ENCODE results near the gene P2RX6. TPM values are rescaled to one million over a fixed set of nuclear protein-coding genes. Genes with fewer than 3 reads are reported as not detected.

Gene P2RX6
- total RNA-seq, 1 experiment from 2014 or later: 0.46 TPM

DNA sequence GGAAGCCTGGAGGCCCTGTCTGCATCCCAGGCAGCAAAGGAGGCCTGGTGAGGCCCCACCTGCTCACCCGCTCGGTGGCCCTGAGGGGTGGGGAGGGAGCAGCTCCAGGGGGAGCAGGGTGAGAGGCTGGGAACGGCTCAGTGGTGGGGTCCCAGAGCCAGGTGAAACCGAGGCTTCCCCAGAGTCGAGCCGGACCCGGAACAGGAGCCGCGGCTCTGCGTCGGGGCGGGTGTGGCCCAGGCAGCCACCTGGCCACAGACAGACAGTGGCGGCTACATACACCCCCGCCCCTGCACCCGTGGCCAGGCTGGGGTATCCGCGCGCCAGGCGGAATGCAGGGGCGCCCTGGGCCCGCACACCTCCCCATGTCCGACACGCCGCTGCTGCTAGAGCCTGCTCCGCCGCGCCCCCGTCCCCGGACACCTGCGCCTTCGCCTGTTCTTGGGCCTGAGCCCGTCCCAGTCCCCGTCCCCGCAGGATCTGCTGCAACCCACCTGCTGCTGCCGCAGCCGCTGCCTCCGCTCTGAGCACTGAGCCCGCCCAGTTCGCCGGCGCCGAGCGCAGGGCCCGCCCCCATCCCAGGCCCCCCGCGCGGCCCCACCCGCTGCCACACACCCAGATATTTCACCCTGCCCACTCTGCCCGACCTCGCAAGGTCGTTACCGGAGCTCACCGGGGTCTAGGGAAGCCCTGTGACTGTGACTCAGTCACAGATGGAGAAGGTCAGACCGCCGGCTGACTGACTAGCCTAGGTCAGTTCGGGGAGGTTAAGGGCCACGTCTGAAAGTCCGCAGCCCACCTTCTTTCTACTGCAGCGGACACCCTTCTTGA is 17.3 kb downstream of the P2RX6 start, which contains the start of gene SLC7A4:
Gene SLC7A4, minus strand, starts transcription at position 525 of the 831 bp plus-strand sequence. CDS start 749 bp downstream, outside the sequence.
- no peak within 1 kb of the TSS for H3K4me3 ChIP-seq (ENCODE audit: low read depth in 2 of 2, low read length in 2 of 2)
- no peak for ATAC-seq
- intact Hi-C loops (cut with micrococcal nuclease; ENCODE audit: unreplicated experiment): no loop called here

DNA sequence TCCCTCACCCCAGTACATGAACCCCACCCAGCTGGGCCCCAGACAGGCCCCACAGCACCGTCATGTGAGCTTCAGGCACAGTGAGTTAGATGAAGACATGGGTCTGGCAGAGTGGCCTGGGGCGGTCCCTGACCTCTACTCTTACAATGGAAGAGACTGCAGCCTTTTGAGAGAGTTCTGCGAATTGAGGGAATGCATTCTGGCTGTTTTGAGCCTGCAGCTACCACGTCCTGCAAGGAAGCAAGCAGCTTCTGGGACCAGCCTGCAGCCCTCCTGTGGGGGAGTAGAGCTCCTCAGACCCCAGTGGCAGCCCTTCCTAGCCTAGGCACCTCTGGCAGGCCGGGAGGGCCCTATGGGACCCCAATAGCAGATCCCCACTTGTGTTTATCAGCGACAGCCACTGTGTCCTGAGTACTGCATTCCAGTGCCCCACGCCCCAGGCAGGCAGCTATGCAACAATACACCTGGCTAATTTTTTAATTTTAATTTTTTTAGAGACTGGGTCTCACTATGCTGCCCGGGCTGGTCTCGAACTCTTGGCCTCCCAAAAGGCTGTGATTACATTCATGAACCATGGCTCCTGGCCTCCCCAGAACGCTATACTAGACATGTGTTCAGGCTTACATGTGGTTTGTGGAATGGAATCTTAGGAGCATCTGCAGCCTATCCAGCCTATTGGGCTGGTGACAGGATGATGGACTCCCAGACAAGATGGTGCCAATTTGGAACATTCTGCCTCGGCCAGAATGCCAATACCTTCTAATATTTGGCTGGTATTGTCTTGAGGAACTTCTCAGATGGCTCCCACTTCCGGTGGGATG is 18.1 kb downstream of the P2RX6 start:
- BruUV-seq (replicated peaks): no TSS peak
- Histone ChIP-seq H3K4me3 (ENCODE audit: low read depth in 2 of 2, low read length in 2 of 2) (no peak overlapping the region), H3K27ac (ENCODE audit: low read length) (no peak overlapping the region), H3K9me3 (ENCODE audit: control insufficient read depth, insufficient read depth, low read depth, low read length) (no peaks in the 10 kb centered on the region), H3K36me3 (ENCODE audit: control insufficient read depth, insufficient read depth, low read length) (no peaks in the 10 kb centered on the region), H3K4me1 (ENCODE audit: control insufficient read depth, insufficient read depth, low read length) (no peaks in the 10 kb centered on the region), H3K27me3 (ENCODE audit: control insufficient read depth, insufficient read depth, low read length) (no peaks in the 10 kb centered on the region)
- ChIA-PET POLR2A (no interaction called here), CTCF (no interaction called here)
- no peak for ATAC-seq
- intact Hi-C loops (cut with micrococcal nuclease; ENCODE audit: unreplicated experiment): no loop called here
- TF ChIP-seq, protein P1, sequence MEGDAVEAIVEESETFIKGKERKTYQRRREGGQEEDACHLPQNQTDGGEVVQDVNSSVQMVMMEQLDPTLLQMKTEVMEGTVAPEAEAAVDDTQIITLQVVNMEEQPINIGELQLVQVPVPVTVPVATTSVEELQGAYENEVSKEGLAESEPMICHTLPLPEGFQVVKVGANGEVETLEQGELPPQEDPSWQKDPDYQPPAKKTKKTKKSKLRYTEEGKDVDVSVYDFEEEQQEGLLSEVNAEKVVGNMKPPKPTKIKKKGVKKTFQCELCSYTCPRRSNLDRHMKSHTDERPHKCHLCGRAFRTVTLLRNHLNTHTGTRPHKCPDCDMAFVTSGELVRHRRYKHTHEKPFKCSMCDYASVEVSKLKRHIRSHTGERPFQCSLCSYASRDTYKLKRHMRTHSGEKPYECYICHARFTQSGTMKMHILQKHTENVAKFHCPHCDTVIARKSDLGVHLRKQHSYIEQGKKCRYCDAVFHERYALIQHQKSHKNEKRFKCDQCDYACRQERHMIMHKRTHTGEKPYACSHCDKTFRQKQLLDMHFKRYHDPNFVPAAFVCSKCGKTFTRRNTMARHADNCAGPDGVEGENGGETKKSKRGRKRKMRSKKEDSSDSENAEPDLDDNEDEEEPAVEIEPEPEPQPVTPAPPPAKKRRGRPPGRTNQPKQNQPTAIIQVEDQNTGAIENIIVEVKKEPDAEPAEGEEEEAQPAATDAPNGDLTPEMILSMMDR (IDR thresholded peaks at IDR 0.05): no peak
- TF ChIP-seq POLR2AphosphoS5 (IDR thresholded peaks at IDR 0.05; ENCODE audit: low read depth, low read length): no peak
- TF ChIP-seq, protein P2, sequence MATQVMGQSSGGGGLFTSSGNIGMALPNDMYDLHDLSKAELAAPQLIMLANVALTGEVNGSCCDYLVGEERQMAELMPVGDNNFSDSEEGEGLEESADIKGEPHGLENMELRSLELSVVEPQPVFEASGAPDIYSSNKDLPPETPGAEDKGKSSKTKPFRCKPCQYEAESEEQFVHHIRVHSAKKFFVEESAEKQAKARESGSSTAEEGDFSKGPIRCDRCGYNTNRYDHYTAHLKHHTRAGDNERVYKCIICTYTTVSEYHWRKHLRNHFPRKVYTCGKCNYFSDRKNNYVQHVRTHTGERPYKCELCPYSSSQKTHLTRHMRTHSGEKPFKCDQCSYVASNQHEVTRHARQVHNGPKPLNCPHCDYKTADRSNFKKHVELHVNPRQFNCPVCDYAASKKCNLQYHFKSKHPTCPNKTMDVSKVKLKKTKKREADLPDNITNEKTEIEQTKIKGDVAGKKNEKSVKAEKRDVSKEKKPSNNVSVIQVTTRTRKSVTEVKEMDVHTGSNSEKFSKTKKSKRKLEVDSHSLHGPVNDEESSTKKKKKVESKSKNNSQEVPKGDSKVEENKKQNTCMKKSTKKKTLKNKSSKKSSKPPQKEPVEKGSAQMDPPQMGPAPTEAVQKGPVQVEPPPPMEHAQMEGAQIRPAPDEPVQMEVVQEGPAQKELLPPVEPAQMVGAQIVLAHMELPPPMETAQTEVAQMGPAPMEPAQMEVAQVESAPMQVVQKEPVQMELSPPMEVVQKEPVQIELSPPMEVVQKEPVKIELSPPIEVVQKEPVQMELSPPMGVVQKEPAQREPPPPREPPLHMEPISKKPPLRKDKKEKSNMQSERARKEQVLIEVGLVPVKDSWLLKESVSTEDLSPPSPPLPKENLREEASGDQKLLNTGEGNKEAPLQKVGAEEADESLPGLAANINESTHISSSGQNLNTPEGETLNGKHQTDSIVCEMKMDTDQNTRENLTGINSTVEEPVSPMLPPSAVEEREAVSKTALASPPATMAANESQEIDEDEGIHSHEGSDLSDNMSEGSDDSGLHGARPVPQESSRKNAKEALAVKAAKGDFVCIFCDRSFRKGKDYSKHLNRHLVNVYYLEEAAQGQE (IDR thresholded peaks at IDR 0.05; ENCODE audit: insufficient read depth in 1 of 2, low read depth in 2 of 2, low read length in 1 of 2): no peak
- TF ChIP-seq TCF7L2 (IDR thresholded peaks at IDR 0.05; ENCODE audit: low read depth, low read length): no peak
- TF ChIP-seq SIN3A (IDR thresholded peaks at IDR 0.05; ENCODE audit: borderline replicate concordance, insufficient read depth, low read depth, low read length): no peak
- in situ Hi-C loops (cut with HindIII; ENCODE audit: low pct_unique_long_range_greater_than_20kb, low sequenced_read_pairs): no loop called here
- DNase-seq (ENCODE audit: low read depth, low spot score): no peak

More for the DNA sequence above, 17.3 kb downstream of the P2RX6 start, which contains the start of gene SLC7A4:
- Histone ChIP-seq H3K4me1 (ENCODE audit: control insufficient read depth, insufficient read depth, low read length) (no peaks in the 10 kb centered on the region), H3K9me3 (ENCODE audit: control insufficient read depth, insufficient read depth, low read depth, low read length) (no peaks in the 10 kb centered on the region), H3K27me3 (ENCODE audit: control insufficient read depth, insufficient read depth, low read length) (no peaks in the 10 kb centered on the region), H3K27ac (ENCODE audit: low read length) (no peak within 1 kb of the TSS), H3K36me3 (ENCODE audit: control insufficient read depth, insufficient read depth, low read length) (no peaks in the 10 kb centered on the region)
- in situ Hi-C loops (cut with HindIII; ENCODE audit: low pct_unique_long_range_greater_than_20kb, low sequenced_read_pairs): no loop called here
- ChIA-PET POLR2A (no interaction called here), CTCF (no interaction called here)
- DNase-seq (ENCODE audit: low read depth, low spot score): no peak
- no TSS peak for BruUV-seq (replicated peaks)
- TF ChIP-seq, protein P1 (IDR thresholded peaks at IDR 0.05): no peak
- TF ChIP-seq TCF7L2 (IDR thresholded peaks at IDR 0.05; ENCODE audit: low read depth, low read length) (no peak), SIN3A (IDR thresholded peaks at IDR 0.05; ENCODE audit: borderline replicate concordance, insufficient read depth, low read depth, low read length) (no peak), POLR2AphosphoS5 (IDR thresholded peaks at IDR 0.05; ENCODE audit: low read depth, low read length) (no peak)
- TF ChIP-seq, protein P2 (IDR thresholded peaks at IDR 0.05; ENCODE audit: insufficient read depth in 1 of 2, low read depth in 2 of 2, low read length in 1 of 2): no peak

Measured in Panc1 (cell line).